NCI-H146 (cell line): Measurements from ENCODE around the gene ISX.

Source experiments
- DNase-seq: peaks from one replicate; lab custom pipeline; 2025; lab: John Stamatoyannopoulos, UW

ISX gene

GRCh38 chr22:35113341-35113740 lies 47.4 kb downstream of the ISX start:
- DNase-seq: no peak

- no peak for DNase-seq
Measured at GRCh38 chr22:35114131-35114980, 48.4 kb downstream of the ISX start.

- no peak for DNase-seq
Measured at GRCh38 chr22:35115515-35115914, 49.6 kb downstream of the ISX start.

GRCh38 chr22:35116269-35116668 lies 50.3 kb downstream of the ISX start:
- DNase-seq: no peak

GRCh38 chr22:35116817-35117216 lies 50.9 kb downstream of the ISX start:
- DNase-seq: no peak

- no peak for DNase-seq
Measured at GRCh38 chr22:35119494-35119893, 53.5 kb downstream of the ISX start.

- no peak for DNase-seq
Measured at GRCh38 chr22:35124691-35125219, 58.8 kb downstream of the ISX start.

GRCh38 chr22:35126993-35127392 lies 61.0 kb downstream of the ISX start:
- no peak for DNase-seq

DNA sequence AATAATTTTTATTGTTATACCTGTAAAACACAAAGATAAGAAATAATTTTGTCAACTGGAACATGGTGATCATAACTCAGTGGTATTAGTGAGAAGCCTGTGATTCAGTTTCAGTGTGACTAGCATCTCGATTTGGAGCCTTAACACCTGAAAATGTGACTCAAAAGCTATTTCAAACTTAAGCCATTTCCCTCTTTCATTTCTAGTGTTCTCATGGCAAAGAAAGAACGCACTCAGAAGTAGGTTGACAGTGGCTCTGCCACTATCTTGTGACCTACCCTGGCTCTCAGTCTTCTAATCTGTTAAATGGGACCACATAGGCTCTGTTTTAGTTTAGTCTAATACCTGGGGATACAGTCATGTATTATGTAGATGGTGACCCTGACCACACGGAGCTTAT lies 62.7 kb downstream of the ISX start:
- DNase-seq: no peak

GRCh38 chr22:35131525-35132000 lies 65.6 kb downstream of the ISX start:
- DNase-seq: no peak

GRCh38 chr22:35132568-35132967 lies 66.6 kb downstream of the ISX start:
- no peak for DNase-seq

DNA sequence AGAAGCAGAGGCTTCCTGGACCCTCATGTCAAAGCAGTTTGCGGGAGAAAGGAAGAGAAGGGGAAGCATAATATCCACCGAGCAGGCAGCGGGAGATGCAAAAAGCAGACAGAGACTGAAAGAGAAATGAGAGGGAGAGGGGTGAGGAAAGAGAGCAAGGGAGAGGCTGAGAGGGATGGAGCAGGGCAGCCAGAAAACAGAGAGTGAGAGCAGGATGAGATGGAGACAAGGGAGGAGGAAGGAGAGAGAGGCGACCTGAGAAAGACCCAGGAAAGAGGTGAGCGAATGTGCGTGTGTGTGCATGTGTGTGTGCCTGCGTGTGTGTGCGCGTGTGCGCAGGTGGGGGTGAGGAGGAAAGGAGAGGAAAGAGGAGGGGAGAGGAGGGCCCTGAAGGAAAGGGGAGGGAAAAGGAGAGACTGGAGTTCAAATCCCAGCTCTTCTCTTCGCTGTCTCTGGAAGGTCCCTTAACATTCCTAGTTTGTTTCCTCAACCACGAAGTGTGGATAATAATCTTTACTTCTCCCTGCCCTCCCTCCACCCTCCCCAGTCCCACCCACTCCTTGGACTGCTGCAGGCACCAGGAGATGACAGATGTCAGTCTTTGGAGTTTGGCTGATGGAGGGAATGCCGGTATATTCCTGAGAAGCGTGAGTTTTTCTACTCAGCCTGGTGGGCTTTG lies 67.9 kb downstream of the ISX start:
- no peak for DNase-seq

DNA sequence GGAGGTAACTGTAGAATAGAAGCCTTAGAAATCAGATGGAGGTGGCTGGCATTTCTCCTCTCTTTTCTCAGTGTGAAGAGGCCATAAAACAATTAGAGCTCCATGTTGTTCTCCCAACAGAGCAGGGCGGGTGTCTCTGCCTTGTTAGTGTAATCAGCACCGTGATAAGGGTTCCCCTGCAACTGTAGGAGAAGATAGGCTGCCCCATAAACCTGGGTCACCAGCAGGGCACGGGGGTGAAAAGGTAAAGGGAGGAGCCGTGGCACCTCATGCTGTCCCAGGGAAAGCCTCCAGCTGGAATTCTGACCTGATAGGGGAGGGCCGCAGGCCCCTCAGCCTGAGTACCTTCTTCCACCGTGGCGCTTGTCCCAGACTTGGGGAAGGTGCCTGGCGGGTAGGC lies 68.7 kb downstream of the ISX start:
- DNase-seq: no peak

DNA sequence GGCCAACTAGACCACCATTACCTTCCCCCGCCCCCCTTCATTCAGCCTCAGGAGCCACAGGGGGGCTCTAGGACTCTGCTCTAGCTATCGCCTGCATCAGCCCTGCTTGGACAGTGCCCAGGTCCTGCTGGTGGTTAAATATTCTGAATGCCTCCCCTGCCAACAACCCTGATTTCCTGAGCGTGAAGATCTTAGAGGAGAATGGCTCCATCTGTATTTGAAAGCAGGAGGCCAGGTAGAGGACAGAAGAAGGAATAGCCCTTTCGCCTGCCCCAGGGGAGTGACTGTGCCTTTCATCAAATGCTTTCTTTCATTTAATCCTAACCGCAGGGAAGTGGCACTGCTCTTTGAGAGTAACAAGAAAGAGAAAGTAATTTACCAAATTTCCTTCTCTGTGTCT lies 69.2 kb downstream of the ISX start:
- DNase-seq: no peak
